Amniotic epithelial cell (primary cell): ENCODE data around the gene DAAM1.
A peak's percentile ranks its signal among the peaks of the same experiment; 100 is the strongest.

ENCODE experiments used
- DNase-seq: peaks from one replicate; pipeline ENCODE4 v3.0.0-alpha.2; 2010; ENCODE audit warnings: low read depth

DAAM1 gene

DNA sequence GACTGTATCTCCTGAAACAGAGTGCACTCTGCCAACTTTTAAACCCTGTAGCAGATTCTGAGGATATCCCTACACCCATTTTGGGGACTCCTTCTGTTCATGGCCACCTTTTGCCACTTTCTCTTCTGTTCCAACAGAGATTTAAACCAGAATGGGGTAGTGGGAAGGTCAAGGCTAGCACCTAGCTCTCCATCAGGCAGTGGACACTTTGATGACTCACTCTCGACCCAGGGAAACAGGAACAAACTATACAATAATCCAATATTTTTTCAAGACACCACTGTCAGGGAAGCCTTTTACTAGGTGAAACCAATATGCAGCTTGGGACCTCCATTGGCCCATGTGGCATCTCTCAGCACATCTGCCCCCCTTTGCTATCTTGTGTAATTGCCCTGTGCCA lies 103.6 kb downstream of the DAAM1 start:
- DNase-seq: no peak

DNA sequence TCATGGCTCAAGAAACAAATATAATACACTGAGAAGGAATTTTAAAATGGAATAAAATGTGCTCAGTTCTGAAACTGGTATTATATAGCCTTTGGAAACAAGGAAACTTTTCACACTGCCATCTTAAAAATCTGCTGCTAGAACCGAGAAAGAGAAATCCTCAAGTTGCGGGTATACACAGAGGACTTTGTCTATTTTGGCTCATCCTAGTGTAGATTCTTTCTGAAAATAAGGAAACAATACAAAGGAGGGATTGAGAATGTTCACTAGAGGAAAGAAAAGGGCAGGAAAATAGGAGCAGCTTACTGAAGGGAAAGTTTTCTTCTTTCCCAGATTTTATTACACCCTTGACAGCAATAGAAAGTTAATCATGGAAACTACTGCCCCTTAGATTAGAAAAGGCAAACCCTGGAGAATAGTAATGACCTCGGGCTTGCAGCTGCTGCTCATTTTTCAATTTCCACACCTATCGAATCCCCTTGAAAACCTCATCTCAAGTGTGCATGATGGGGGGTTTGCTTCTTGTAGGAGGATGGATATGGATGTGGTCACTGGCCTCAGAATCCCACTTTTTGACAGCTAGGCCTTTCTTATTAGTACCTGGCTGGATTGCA lies 104.6 kb downstream of the DAAM1 start:
- DNase-seq: no peak

DNA sequence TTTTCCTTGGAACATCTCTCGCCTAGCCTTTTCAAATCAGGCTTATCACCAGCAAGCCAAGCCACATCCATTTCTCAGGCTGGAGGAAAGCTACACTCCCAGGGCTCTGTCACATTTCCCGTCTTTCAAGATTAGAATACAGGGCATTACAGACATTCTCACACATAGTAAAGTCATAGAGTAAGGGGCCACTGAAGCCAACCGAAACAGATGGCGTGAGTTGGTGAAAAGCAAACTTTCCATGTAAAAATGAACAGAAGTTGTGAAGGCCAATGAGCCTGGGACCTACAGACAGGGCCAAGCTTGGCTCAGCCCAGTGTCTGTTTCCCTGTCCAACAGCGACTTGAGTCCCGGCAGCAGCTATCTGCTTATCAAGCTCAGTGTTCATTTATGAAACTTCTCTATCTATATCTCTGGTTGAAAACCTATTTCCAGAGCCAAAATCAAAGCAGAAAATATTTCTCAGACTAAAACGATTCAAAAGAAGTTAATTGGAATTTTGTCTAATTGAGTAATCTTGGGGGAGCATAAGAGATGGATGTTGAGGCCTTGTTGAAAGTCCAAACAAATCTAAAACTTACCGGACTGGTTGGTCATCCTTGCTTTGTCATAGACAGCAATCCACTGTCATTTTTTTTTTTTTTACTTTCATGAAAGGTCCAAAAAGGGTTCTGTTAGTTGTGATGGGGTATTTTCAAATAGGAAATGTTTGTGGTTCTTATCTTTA lies 105.6 kb downstream of the DAAM1 start:
- DNase-seq: no peak

DNA sequence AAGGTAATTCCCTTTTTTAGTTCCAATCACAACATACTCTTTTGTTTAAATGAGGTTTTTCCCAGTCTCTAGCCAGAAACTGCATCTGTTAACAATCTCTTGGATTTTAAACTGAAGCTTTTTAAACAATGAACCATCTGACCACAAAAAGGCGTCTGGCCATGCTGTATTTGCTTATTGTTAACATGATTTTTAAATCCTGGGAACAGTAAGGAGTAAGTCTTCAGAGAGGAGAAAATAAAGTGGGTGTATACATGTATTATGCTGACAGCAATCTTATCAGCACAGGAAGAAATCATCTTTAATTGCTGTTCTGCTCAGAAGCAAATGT lies 106.2 kb downstream of the DAAM1 start:
- DNase-seq: peak; percentile 71

DNA sequence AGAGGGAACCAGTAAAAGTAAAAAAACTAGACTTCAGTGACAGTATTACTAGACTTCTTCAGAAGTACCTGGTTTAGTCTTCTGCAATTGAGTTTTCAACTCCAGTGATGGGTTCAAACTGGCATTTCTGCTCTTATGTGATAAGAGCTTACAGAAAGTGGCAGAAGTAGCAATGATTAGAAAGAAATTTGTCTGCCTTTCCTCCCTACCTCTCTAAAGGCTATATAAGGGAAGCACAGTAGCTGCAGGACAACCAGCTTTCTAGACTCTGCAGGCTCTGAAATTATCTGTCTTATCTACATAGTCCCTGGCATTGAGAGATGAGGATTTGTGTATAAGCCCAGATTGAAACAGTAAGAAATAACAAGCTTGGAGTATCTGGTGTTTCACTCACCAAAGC lies 107.5 kb downstream of the DAAM1 start:
- no peak for DNase-seq

DNA sequence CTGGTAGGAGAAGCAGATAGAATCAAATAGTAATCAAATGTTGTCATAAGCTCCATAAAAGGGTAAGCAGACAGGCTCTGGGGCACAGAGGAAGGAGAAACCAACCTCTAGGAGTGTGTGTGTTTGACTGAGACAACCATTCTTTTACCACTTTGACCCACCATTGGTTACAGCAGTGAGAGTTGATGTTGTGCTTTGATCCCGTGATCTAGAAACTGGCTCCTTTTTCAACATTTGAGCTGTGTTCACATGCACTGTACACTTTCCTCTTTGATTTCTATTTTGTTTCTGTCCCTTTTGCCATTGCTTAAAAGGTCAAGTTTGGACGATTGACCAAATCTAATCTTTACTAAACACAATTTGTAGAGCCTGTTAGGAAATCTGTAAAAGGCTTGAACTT lies 108.0 kb downstream of the DAAM1 start:
- DNase-seq: no peak

DNA sequence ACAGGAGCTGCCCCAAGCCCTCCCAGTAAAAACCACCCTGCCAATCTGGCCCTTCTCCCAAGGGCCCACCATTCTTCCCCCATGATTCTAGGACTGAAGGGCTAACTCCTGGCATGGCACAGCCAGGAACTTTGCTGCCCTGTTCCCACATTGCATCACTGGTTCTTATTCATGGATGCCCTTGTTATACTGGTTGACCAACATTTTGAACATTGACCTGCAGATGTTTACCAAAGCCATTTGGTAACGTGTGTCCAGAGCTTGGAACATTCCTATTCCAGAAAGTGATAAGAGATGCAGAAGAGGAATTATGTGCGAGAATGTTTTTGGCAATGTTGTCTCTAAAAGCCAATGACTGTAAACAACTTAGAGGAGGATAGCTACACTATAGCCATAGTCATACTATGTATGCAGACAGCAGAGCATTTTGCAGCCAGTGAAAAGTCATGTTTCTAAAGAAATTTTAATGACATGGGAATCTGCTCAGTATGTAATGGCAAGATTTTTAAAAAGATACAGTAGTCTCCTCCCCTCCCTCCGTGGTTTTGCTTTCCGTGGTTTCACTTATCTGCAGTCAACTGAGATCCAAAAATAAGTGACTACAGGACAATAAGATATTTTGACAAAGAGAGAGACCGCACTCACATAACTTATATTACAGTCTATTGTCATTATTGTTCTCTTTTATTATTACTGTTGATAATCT lies 108.8 kb downstream of the DAAM1 start:
- peak; percentile 84 for DNase-seq

DNA sequence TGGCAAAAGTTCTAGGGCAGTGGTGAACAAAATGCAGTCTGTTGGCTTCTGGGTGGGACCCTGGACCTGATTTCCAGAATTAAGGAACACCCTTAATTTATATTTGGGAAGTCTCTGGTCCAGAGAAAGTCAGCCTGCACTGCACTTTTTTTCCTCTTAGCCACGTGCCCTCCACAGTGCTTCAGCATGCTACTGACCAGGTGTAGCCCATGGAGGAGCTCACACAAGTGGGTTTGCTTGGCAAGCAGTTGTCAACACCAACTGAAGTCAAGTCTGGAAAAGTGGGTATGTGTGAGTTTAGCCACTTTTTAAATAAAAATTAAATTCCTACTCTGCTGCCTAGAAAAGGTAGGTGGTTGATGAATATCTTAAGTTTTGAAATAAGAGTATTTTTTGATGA lies 111.3 kb downstream of the DAAM1 start:
- DNase-seq: no peak

DNA sequence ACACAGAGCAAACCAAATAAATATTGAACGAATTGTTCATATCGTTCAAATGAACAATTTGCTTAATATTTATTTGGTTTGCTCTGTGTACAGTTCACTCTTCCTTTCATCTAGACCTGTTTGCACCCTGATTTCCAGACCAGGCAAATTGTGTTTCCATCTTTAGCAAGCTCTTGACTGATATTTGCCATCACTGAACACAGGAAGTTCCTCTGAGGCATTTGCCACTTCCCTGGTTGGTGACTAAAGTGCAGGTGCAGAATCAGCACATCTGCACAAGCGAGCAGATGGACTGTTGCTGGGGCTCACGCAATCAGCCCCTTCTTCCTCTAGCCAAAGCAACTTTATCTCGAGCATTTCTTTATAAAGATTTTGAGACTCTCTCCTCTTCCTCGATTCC lies 112.9 kb downstream of the DAAM1 start:
- DNase-seq: no peak

DNA sequence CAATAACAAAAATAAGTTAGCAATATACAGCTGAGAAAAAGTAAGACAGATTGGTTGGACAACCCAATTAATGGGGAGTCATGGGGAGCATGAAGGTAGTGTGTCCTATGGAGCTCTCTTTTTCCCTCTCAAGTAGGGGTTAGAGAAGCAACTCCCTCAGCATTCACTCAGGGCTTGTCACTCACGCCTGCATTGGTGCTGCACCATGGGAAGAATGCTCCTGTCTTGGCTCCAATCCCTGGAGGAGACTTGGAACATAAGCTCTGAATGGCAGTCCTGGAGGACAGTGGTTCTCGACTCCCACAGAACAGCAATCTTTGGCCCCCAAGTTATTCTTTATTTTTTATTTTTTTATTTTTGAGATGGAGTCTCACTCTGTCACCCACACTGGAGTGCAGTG lies 113.8 kb downstream of the DAAM1 start:
- DNase-seq: no peak

DNA sequence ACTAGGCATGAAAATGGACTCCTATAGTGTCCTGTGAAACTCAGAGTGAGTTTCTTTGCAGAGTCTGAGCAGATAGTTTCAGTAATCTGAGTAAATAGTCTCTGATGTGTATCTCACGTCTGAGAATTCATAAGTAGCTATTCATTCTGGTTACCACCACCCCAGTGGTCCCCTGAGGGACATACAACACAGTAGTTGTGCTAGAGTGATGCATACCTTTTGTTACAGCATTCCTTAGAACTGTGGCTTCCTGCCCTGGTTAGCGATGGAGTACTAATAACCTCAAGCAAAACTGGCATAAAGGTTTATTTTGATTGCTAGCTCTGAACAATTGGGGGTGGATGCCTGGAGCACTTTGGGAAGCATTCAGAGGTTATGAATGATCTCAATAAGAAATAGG lies 114.7 kb downstream of the DAAM1 start:
- DNase-seq: no peak

DNA sequence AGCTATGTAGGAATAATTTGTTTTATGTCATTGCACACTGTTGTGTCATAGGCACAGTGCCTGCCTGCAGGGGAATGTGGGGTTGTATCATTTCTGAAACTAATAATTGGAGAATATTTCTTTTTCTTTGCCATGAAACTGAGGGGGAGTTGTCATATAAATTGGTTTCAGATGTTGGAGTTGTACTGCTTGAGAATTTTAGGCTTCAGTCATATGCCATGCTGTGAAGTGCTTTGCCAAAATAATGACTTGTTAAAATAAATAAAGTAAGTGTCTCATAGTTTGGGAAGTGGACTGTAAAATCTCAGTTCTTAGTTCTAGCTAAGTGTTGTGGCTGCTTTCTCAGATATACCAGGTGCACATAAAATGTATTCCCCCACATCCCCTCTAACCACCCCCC lies 116.8 kb downstream of the DAAM1 start:
- no peak for DNase-seq

DNA sequence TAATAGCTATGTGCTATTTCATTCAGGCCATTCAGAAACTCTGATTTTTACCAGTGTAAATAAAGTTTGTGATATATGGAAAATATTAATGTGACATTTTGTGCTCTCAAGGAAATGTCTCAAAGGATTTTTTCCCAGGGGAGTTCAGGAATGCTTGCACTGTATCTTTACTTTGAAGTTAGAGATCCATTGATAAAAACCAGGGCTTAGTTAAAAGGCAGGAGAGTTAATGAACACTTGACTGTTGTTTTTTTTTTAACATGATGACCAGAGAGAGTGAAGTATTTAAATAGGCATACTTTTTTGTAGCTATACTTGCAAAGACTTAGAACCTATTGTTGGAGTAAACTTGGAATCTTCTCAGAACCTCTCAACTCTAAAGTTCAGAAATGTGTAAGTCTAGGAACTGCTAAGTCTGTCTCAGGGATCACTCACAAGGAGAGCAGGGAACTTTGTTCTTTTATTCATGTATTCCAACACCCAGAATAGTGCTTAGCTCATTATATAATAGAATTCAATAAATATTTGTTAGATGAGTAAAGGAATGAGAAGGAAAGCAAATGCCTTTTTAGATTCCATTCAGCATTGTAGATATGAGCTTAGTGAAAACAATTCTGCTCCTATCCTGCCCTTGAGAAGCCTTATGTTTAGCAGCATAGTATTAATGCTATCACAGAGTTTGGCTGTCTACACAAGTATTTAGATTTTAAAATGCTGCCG lies 117.5 kb downstream of the DAAM1 start:
- DNase-seq: peak; percentile 53

DNA sequence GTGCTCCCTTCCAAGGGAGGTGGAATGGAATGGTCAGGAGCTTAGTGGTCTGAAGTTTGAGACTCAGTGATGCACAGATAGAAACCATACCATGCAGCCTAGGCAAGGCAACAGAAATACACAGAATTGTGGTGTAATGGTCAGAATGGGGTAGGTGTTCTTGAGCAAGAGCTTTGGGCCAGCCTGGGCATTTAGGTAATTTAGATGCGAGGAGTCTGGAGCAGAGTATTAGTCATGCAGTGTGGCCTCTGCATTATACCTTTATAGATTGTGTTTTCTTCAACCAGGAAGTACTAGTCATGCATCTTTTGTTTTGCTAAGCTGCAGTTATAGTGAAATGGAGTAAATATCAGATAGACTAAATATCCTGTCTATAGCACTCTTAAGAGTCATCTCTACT lies 118.3 kb downstream of the DAAM1 start:
- DNase-seq: peak; percentile 77

DNA sequence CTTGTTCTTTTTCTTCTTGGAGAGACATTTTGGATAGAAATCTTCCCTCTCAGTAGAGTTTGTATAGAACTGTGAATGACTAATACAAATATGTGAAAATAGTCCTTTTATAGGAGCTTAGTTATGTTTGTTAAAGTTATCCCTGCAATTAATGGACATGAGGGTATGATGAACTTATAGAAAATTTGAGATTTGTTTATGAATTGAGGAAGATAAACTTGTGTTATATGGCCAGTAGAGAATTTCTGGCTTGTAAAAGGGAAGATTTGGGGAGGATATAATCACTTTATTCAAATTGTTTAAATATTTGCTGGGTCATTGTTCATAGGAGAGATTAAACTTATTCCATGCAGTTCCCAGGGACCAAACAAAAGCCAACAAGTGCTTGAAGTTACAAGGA lies 119.6 kb downstream of the DAAM1 start:
- DNase-seq: no peak

DNA sequence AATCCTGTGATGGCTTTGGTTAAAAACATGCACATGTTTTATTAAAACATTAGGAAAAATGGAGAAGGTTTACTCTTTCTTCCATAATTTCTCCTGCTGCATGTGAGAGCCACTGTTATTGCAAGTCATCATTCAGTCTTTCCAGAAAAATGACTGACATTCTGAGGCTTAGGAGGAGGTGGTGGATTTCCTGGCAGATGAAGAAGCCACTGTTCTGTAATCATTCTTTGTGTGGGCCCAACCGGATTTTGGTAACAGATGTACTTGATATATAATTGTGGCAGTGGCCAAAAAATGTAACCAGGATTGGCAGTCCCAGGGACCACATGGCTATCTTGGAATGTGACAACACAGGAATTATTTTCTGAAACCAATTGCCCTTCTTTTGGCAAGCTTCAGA lies 120.2 kb downstream of the DAAM1 start:
- DNase-seq: no peak

DNA sequence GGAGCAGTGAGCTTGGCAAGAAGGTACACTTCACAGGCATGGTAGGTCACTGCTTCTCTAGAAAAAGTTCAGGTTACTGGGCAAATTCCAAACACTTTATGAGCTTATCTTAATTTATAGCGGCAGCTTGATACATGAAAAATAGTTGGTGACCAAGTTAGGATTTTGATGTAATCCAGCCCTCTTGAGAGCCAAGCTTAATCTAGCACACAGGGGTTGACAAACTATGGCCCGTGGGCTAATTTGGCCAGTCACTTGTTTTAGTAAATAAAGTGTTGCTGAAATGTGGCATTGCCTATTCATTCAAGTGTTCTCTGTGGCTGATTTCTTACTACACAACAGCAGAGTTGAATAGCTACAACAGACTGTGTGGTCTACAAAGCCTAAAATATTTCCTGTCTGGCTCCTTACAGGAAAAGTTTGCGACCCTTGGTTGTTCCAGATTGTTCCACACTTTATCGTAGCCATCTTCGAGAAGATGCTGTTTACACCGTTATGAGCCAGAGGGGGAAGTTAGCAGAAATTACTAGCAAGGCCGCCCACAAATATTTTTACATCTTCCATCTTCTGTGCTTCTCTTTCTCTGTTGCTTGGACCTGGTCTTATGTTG lies 120.9 kb downstream of the DAAM1 start:
- peak; percentile 39 for DNase-seq

DNA sequence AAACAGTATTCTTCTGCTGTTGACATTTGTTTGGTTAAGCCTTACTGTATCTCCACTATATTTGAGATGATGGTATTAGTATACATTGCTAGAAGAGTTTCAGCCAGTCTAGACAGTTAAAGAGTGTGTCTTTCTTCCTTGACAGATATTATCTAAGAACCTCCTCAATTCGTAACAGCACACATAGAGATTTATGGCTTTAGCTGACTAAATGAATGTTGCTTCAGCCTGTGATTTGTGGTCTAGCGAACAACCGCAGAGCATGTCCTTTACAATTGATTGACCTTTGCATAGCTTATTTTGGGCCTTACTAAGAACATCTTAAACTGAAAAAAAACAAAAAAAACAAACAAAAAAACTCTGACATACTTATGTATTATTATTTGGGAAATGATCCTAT lies 122.2 kb downstream of the DAAM1 start:
- peak; percentile 74 for DNase-seq

DNA sequence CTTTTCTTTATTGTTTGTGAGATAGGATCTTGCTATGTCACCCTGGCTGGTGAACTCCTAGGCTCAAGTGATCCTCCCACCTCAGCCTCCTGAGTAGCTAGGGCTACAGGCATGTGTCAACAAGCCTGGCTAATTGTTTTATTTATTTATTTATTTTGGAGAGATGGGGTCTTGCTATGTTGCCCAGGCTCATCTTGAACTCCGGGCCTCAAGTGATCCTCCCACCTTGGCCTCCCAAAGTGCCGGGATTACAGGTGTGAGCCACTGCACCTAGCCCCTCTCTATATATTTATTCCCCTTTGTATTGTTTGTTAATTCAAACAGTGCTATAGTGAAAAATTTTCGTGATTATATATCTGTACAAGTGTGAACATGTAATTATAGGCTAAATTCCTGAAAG lies 123.3 kb downstream of the DAAM1 start:
- no peak for DNase-seq

DNA sequence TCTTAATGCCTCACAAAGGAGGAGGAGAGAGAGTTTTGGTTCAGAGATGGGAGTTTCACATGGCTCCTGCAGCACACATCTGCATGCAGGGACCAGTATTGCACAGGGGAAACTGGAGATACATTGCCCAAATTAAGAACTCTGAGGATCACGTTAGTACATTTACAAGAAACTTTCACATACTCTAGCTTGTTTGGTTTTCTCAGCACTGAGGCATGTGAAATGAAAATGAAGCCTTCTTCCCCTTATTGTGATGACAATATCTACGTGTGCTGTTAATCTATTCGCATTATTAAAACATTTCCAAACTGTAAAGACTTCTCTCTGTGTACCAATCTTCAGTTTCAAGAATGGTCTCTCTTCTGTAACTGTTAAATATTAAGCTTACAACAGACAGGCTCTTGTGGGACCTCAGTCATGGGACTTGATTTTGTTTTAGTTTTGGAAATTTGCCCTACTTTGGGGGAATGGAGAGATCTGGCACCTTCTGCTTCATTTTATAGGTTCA lies 124.7 kb downstream of the DAAM1 start:
- DNase-seq: no peak

DNA sequence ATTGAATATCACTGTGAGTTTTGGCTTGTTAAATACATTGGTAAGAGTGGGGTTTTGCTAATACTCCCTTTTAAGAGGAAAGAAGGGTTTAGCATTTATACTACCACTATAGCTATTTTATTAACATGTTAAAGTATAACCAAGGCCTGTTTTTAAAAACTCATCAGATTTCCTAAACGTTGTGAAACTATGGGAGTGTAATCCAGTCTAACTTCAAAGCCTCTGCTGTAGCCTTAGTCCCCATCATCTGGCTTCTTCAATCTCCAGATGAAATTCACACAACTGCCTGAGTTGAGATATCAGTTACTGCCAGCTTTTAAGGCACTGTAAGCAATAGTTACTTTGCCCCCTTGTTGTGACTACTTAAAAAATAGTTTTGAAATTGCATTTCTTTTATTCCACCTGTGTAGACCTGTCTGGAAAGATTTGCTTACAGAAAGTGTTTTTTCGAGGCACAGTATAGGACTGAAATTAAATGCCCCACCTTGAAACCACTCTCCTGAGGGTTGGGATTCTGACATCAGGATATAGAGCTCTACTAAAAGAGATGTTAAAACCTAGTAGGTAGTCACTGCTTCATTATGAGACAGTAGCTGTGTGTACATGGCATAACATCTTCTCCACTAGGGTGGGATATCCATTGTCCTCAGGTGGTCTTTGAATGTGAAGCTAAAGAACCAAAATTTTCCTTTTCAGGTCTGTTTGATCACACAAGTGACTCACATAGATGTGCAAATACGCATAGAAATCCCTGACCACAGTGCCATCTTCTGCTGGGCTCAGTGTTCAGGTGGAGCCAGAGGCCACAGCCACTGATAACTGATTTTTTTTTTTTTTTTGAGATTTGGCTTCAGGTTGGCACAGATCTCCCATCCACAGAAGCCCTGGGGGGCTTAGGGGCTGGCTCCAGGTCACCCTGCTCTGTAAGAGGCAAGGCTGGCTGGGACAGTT lies 125.5 kb downstream of the DAAM1 start:
- no peak for DNase-seq
